Prostate gland (tissue), 2 donors: Measurements from ENCODE around the gene STUM.

Experiments
- CTCF ChIP-seq, 4 experiments: fragments of 200-600 bp in 2 of 4; fragments of 450-650 bp in 2 of 4; sonication (generic) in 2 of 4; IDR thresholded peaks; 1 replicate in 3 of 4; 2 replicates in 1 of 4; pipeline ENCODE4 v1.5.1; 2016 to 2019; ENCODE audit warnings: antibody characterized with exemption in 4 of 4, mild to moderate bottlenecking in 2 of 4, moderate library complexity in 2 of 4
- POLR2AphosphoS5 ChIP-seq: sonication (generic); formaldehyde crosslinking; IDR thresholded peaks from one replicate; pipeline ENCODE4 v1.6.1; 2017; ENCODE audit warnings: antibody characterized with exemption

GRCh38 chr1:226546926-226547325 is 1.6 kb upstream of the STUM start:
- TF ChIP-seq CTCF (IDR thresholded peaks at IDR 0.05) (no peak), POLR2AphosphoS5 (no peak)
